ENCODE data around the gene ALG2.

DNA sequence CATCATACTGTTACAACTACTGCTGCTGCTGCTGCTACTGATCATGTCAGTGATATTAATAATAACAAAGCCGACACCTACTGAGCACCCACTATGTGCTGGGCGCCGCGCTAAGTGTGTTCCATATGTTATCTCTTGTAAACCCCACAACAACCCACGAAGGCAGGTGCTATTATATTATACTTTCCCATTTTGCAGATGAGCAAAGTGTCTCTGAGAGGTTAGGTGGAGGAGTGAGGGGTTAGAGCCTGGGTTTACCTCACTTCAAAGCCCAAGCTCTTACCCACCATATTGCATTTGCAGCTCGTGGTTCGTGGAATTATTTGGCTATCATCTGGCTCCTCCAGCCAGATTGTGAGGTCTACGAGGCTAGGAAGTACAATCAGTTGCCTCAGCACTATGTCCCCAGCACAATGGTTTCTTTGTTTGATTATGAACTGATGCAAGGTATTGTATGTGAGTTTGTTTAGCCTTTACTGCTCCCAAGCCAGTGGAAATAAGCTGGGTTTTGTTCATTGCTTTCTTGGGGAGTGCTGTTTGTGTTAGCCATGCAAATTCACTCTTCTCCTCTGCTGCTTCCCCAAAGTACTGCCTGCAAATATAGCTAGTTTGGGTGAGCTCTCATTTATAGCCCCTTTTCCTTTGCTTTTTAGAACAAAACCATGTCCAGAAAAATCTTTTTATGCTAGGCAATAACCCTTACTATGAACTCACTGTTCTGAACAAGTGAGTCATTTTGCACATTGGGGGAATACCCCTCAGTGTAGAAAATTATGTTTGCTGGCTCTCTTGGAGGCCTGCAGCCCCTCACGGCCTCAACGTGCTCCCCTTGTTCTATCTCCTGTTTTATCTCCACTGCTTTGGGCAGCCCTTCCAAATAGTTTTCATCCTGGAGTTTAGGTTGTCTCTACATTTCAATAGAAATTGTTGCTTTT lies 47.9 kb downstream of the ALG2 start:
- TF ChIP-seq POLR2A (IDR thresholded peaks at IDR 0.05; ENCODE audit: insufficient read depth in 1 of 2, low read depth in 2 of 2, low read length in 2 of 2) (no peak), RFX5 (IDR thresholded peaks at IDR 0.05; ENCODE audit: low read depth, low read length) (no peak), SP2 (CRISPR knock-in tag; IDR thresholded peaks at IDR 0.05) (no peak), NFKBIZ (CRISPR knock-in tag; IDR thresholded peaks at IDR 0.05) (no peak), CREB1 (IDR thresholded peaks at IDR 0.05) (no peak), CREB1 (CRISPR knock-in tag; IDR thresholded peaks at IDR 0.05) (no peak), ZNF205 (CRISPR knock-in tag; IDR thresholded peaks at IDR 0.05) (no peak), FLYWCH1 (CRISPR knock-in tag; IDR thresholded peaks at IDR 0.05) (no peak), SRSF9 (IDR thresholded peaks at IDR 0.05; ENCODE audit: borderline replicate concordance, insufficient read depth, low read depth, low read length, poor library complexity, severe bottlenecking) (no peak), HBP1 (CRISPR knock-in tag; IDR thresholded peaks at IDR 0.05; ENCODE audit: low read depth) (no peak)
- TF ChIP-seq, protein P1, sequence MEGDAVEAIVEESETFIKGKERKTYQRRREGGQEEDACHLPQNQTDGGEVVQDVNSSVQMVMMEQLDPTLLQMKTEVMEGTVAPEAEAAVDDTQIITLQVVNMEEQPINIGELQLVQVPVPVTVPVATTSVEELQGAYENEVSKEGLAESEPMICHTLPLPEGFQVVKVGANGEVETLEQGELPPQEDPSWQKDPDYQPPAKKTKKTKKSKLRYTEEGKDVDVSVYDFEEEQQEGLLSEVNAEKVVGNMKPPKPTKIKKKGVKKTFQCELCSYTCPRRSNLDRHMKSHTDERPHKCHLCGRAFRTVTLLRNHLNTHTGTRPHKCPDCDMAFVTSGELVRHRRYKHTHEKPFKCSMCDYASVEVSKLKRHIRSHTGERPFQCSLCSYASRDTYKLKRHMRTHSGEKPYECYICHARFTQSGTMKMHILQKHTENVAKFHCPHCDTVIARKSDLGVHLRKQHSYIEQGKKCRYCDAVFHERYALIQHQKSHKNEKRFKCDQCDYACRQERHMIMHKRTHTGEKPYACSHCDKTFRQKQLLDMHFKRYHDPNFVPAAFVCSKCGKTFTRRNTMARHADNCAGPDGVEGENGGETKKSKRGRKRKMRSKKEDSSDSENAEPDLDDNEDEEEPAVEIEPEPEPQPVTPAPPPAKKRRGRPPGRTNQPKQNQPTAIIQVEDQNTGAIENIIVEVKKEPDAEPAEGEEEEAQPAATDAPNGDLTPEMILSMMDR (CRISPR knock-in tag; IDR thresholded peaks at IDR 0.05) = no peak
- TF ChIP-seq, protein P2, sequence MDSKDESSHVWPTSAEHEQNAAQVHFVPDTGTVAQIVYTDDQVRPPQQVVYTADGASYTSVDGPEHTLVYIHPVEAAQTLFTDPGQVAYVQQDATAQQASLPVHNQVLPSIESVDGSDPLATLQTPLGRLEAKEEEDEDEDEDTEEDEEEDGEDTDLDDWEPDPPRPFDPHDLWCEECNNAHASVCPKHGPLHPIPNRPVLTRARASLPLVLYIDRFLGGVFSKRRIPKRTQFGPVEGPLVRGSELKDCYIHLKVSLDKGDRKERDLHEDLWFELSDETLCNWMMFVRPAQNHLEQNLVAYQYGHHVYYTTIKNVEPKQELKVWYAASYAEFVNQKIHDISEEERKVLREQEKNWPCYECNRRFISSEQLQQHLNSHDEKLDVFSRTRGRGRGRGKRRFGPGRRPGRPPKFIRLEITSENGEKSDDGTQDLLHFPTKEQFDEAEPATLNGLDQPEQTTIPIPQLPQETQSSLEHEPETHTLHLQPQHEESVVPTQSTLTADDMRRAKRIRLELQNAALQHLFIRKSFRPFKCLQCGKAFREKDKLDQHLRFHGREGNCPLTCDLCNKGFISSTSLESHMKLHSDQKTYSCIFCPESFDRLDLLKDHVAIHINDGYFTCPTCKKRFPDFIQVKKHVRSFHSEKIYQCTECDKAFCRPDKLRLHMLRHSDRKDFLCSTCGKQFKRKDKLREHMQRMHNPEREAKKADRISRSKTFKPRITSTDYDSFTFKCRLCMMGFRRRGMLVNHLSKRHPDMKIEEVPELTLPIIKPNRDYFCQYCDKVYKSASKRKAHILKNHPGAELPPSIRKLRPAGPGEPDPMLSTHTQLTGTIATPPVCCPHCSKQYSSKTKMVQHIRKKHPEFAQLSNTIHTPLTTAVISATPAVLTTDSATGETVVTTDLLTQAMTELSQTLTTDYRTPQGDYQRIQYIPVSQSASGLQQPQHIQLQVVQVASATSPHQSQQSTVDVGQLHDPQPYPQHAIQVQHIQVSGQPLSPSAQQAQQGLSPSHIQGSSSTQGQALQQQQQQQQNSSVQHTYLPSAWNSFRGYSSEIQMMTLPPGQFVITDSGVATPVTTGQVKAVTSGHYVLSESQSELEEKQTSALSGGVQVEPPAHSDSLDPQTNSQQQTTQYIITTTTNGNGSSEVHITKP (CRISPR knock-in tag; IDR thresholded peaks at IDR 0.05; ENCODE audit: low read depth) = no peak

Data from HepG2 (cell line).